GM23338 (cell line): ENCODE data around the gene LNX1. TPM values are rescaled to one million over a fixed set of nuclear protein-coding genes. Genes with fewer than 3 reads are reported as not detected.

Experiments
- ATAC-seq: fragments of 200-7000 bp; cut with Tn5 transposase; 3 replicates; pipeline ENCODE4 v1.9.1; 2020
- DNase-seq: peaks from one replicate; pipeline ENCODE4 v3.0.0-alpha.2; 2015; ENCODE audit warnings: low spot score
- H2AFZ ChIP-seq: fragments of 200-600 bp; sonication (generic); 2 replicates; pipeline ENCODE4 v1.8.0; 2016; ENCODE audit warnings: antibody characterized with exemption, mild to moderate bottlenecking, moderate library complexity
- H3F3A ChIP-seq: fragments of 200-600 bp; sonication (generic); replicated peaks from 2 replicates; pipeline ENCODE4 v1.8.0; 2017; ENCODE audit warnings: antibody characterized with exemption, mixed run types, low read depth
- H3K27ac ChIP-seq: fragments of 200-600 bp; sonication (generic); 2 replicates; pipeline ENCODE4 v1.6.1; 2016; ENCODE audit warnings: low read depth
- H3K27me3 ChIP-seq: fragments of 200-600 bp; sonication (generic); 2 replicates; pipeline ENCODE4 v1.8.0; 2016; ENCODE audit warnings: mild to moderate bottlenecking, mixed run types, moderate library complexity; ENCODE audit not compliant: insufficient read depth
- H3K36me3 ChIP-seq: fragments of 200-600 bp; sonication (generic); 2 replicates; pipeline ENCODE4 v1.8.0; 2016; ENCODE audit warnings: mild to moderate bottlenecking; ENCODE audit not compliant: insufficient read depth
- H3K4me1 ChIP-seq: fragments of 200-600 bp; sonication (generic); 2 replicates; pipeline ENCODE4 v1.8.0; 2016; ENCODE audit warnings: mild to moderate bottlenecking, moderate library complexity; ENCODE audit not compliant: insufficient read depth
- H3K4me2 ChIP-seq: fragments of 200-600 bp; sonication (generic); 2 replicates; pipeline ENCODE4 v1.7.1; 2017; ENCODE audit warnings: mixed run types
- H3K4me3 ChIP-seq: fragments of 200-600 bp; sonication (generic); 2 replicates; pipeline ENCODE4 v1.6.1; 2016; ENCODE audit warnings: mixed run types
- H3K79me2 ChIP-seq: fragments of 200-600 bp; sonication (generic); replicated peaks from 2 replicates; pipeline ENCODE4 v1.8.0; 2017; ENCODE audit warnings: mild to moderate bottlenecking; ENCODE audit not compliant: insufficient read depth
- H3K9me2 ChIP-seq: fragments of 200-600 bp; sonication (generic); 2 replicates; pipeline ENCODE4 v1.8.0; 2017; ENCODE audit not compliant: insufficient read depth
- H4K20me1 ChIP-seq: fragments of 200-600 bp; sonication (generic); replicated peaks from 2 replicates; pipeline ENCODE4 v1.8.0; 2017; ENCODE audit warnings: mild to moderate bottlenecking; ENCODE audit not compliant: insufficient read depth
- H3K27ac Mint-ChIP-seq: 2 replicates; pipeline ENCODE4 v1.8.0; 2020; ENCODE audit warnings: inconsistent platforms, mild to moderate bottlenecking, moderate library complexity, mixed read lengths
- H3K27me3 Mint-ChIP-seq: 3 replicates; pipeline ENCODE4 v1.8.0; 2022; ENCODE audit warnings: low read depth, mild to moderate bottlenecking, moderate library complexity, mixed read lengths, inconsistent platforms; ENCODE audit not compliant: insufficient read depth, poor library complexity
- H3K36me3 Mint-ChIP-seq: 3 replicates; pipeline ENCODE4 v1.8.0; 2021; ENCODE audit warnings: low read depth, mild to moderate bottlenecking, inconsistent platforms, moderate library complexity, mixed read lengths
- H3K4me1 Mint-ChIP-seq: 3 replicates; pipeline ENCODE4 v1.8.0; 2020; ENCODE audit warnings: mild to moderate bottlenecking, inconsistent platforms, mixed read lengths
- H3K4me3 Mint-ChIP-seq: 3 replicates; pipeline ENCODE4 v1.8.0; 2021; ENCODE audit warnings: moderate library complexity, mild to moderate bottlenecking, inconsistent platforms, mixed read lengths
- H3K9me3 Mint-ChIP-seq: 3 replicates; pipeline ENCODE4 v1.8.0; 2020; ENCODE audit warnings: moderate library complexity, mild to moderate bottlenecking, inconsistent platforms, mixed read lengths
- CREB1 ChIP-seq: fragments of 250-450 bp; sonication (Bioruptor Pico); IDR thresholded peaks from 2 replicates; pipeline ENCODE4 v1.5.0; 2020; ENCODE audit warnings: low read depth, mild to moderate bottlenecking, moderate library complexity
- EZH2 ChIP-seq: fragments of 200-600 bp; sonication (generic); IDR thresholded peaks from one replicate; pipeline ENCODE4 v1.8.0; 2017; ENCODE audit warnings: antibody characterized with exemption, mild to moderate bottlenecking, low read depth; ENCODE audit not compliant: unreplicated experiment
- EZH2phosphoT487 ChIP-seq: fragments of 200-600 bp; sonication (generic); IDR thresholded peaks from one replicate; pipeline ENCODE4 v1.8.1; 2018; ENCODE audit warnings: antibody characterized with exemption; ENCODE audit not compliant: unreplicated experiment
- JUNB ChIP-seq: IDR thresholded peaks from one replicate; pipeline ENCODE4 v1.6.1; 2016; ENCODE audit warnings: antibody characterized with exemption; ENCODE audit not compliant: unreplicated experiment
- NANOG ChIP-seq: IDR thresholded peaks from 2 replicates; pipeline ENCODE4 v1.6.1; 2016; ENCODE audit warnings: antibody characterized with exemption, borderline replicate concordance
- POLR2AphosphoS5 ChIP-seq: IDR thresholded peaks from 2 replicates; pipeline ENCODE4 v1.6.1; 2016; ENCODE audit warnings: antibody characterized with exemption, low read depth
- STAT1 ChIP-seq: IDR thresholded peaks from one replicate; pipeline ENCODE4 v1.6.1; 2016; ENCODE audit warnings: antibody characterized with exemption; ENCODE audit not compliant: unreplicated experiment
- ZNF114 ChIP-seq: fragments of 250-450 bp; sonication (Bioruptor Pico); IDR thresholded peaks from 2 replicates; pipeline ENCODE4 v1.5.0; 2020; ENCODE audit warnings: mild to moderate bottlenecking, moderate library complexity
- ZNF331 ChIP-seq: fragments of 250-450 bp; sonication (Bioruptor Pico); IDR thresholded peaks from 2 replicates; pipeline ENCODE4 v1.5.0; 2020; ENCODE audit warnings: low read depth, mild to moderate bottlenecking, moderate library complexity
- polyA plus RNA-seq: library from polyadenylated mRNA; unstranded; fragments of >200 nt; fragmentation: Nextera tagmentation; extraction: Ambion mirVana; gene quantifications from 2 replicates; pipeline ENCODE4 v1.2.1, GENCODE V29; 2016
- total RNA-seq: library from RNA; depleted of rRNA; stranded (reverse); fragments of >200 nt; shearing (Covaris generic); gene quantifications from 2 replicates; pipeline ENCODE4 v1.2.3, GENCODE V29; 2014
- TF ChIP-seq, protein P1 (sequence below): fragments of 250-450 bp; sonication (Bioruptor Pico); IDR thresholded peaks from 2 replicates; pipeline ENCODE4 v1.5.0; 2020; ENCODE audit warnings: mild to moderate bottlenecking, moderate library complexity
- TF ChIP-seq, protein P2 (sequence below): IDR thresholded peaks from one replicate; pipeline ENCODE4 v1.6.1; 2018; ENCODE audit warnings: antibody characterized with exemption; ENCODE audit not compliant: unreplicated experiment
- TF ChIP-seq, protein P3 (sequence below): IDR thresholded peaks from 2 replicates; pipeline ENCODE4 v1.6.1; 2016; ENCODE audit warnings: antibody characterized with exemption

The LNX1 gene
- total and polyA plus RNA-seq, 2 experiments from 2014 or later = 5.4 to 6.4 TPM

DNA sequence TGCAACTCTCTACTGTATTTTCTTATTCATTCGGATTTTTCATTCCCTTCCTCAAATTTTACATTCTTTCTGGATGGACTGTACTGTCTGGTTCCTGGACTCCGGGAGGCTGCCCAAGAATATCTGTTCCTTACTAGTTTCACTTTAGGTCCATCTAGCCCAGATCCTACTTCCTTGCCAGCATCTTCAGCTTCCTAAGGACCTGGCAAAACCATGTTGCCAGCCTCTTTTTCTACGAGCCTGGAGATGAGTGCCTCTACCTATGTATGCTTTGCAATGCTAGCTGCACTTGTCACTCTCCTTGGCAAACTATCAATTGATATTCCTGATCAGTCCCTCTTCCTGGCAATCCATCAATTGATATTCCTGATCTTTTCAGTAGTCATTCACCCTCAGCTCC lies 5.6 kb upstream of the LNX1 start:
- DNase-seq = no peak
- H3K9me2 ChIP-seq = peaks cover 10% of the 10 kb centered on the region; the same call in 1 of the 2 replicates
- TF ChIP-seq ZNF331 (CRISPR knock-in tag) = no peak
- no peak for TF ChIP-seq NANOG
- TF ChIP-seq EZH2 = no peak
- H3K79me2 ChIP-seq = no peaks in the 10 kb centered on the region
- no peak overlapping the region for H3K4me3 ChIP-seq
- Mint-ChIP-seq H3K4me3 (no peak overlapping the region), H3K36me3 (no peaks in the 10 kb centered on the region), H3K27ac (no peak overlapping the region), H3K4me1 (peaks cover 51% of the 10 kb centered on the region), H3K27me3 (peaks cover 5% of the 10 kb centered on the region), H3K9me3 (no peaks in the 10 kb centered on the region; the same call in 2 of the 3 replicates)
- peaks cover 15% of the 10 kb centered on the region for H3K4me1 ChIP-seq
- no peaks in the 10 kb centered on the region for H3F3A ChIP-seq
- no peak overlapping the region for H2AFZ ChIP-seq
- no peaks in the 10 kb centered on the region for H3K36me3 ChIP-seq
- no peak overlapping the region for H3K4me2 ChIP-seq
- ATAC-seq = no peak
- H3K27ac ChIP-seq = no peak overlapping the region
- no peaks in the 10 kb centered on the region for H3K27me3 ChIP-seq
- H4K20me1 ChIP-seq = no peaks in the 10 kb centered on the region

DNA sequence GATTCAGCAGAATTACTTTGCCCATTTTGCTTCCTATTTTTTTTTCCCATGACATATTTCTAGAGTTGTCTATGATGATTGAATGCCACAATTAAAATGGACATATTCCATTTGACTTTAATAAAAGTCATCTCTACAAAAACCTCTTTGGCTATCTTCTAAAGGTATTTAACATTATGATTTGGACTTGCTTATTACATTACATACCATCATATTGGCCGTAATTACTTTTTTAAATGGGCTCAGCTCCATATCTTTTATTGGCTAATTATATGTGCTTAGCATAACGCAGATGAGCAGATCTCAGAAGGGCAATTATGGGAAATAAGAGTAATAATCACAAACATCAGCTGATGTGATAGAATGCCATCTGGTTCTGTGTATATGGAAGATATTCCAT lies 4.5 kb upstream of the LNX1 start:
- Mint-ChIP-seq H3K9me3 (no peaks in the 10 kb centered on the region; the same call in 2 of the 3 replicates), H3K27ac (no peak overlapping the region), H3K36me3 (no peaks in the 10 kb centered on the region), H3K4me3 (no peak overlapping the region), H3K27me3 (peaks cover 2% of the 10 kb centered on the region), H3K4me1 (peaks cover 59% of the 10 kb centered on the region)
- no peak overlapping the region for H3K4me3 ChIP-seq
- DNase-seq = no peak
- H2AFZ ChIP-seq = no peak overlapping the region
- H3F3A ChIP-seq = no peaks in the 10 kb centered on the region
- no peak for ATAC-seq
- H4K20me1 ChIP-seq = no peaks in the 10 kb centered on the region
- no peaks in the 10 kb centered on the region for H3K27me3 ChIP-seq
- H3K4me1 ChIP-seq = peaks cover 19% of the 10 kb centered on the region
- peak overlapping the region; percentile 8; the same call in 1 of the 2 replicates for H3K27ac ChIP-seq
- H3K9me2 ChIP-seq = peaks cover 10% of the 10 kb centered on the region; the same call in 1 of the 2 replicates
- no peak overlapping the region for H3K4me2 ChIP-seq
- no peaks in the 10 kb centered on the region for H3K79me2 ChIP-seq
- no peaks in the 10 kb centered on the region for H3K36me3 ChIP-seq
- TF ChIP-seq, protein P1, sequence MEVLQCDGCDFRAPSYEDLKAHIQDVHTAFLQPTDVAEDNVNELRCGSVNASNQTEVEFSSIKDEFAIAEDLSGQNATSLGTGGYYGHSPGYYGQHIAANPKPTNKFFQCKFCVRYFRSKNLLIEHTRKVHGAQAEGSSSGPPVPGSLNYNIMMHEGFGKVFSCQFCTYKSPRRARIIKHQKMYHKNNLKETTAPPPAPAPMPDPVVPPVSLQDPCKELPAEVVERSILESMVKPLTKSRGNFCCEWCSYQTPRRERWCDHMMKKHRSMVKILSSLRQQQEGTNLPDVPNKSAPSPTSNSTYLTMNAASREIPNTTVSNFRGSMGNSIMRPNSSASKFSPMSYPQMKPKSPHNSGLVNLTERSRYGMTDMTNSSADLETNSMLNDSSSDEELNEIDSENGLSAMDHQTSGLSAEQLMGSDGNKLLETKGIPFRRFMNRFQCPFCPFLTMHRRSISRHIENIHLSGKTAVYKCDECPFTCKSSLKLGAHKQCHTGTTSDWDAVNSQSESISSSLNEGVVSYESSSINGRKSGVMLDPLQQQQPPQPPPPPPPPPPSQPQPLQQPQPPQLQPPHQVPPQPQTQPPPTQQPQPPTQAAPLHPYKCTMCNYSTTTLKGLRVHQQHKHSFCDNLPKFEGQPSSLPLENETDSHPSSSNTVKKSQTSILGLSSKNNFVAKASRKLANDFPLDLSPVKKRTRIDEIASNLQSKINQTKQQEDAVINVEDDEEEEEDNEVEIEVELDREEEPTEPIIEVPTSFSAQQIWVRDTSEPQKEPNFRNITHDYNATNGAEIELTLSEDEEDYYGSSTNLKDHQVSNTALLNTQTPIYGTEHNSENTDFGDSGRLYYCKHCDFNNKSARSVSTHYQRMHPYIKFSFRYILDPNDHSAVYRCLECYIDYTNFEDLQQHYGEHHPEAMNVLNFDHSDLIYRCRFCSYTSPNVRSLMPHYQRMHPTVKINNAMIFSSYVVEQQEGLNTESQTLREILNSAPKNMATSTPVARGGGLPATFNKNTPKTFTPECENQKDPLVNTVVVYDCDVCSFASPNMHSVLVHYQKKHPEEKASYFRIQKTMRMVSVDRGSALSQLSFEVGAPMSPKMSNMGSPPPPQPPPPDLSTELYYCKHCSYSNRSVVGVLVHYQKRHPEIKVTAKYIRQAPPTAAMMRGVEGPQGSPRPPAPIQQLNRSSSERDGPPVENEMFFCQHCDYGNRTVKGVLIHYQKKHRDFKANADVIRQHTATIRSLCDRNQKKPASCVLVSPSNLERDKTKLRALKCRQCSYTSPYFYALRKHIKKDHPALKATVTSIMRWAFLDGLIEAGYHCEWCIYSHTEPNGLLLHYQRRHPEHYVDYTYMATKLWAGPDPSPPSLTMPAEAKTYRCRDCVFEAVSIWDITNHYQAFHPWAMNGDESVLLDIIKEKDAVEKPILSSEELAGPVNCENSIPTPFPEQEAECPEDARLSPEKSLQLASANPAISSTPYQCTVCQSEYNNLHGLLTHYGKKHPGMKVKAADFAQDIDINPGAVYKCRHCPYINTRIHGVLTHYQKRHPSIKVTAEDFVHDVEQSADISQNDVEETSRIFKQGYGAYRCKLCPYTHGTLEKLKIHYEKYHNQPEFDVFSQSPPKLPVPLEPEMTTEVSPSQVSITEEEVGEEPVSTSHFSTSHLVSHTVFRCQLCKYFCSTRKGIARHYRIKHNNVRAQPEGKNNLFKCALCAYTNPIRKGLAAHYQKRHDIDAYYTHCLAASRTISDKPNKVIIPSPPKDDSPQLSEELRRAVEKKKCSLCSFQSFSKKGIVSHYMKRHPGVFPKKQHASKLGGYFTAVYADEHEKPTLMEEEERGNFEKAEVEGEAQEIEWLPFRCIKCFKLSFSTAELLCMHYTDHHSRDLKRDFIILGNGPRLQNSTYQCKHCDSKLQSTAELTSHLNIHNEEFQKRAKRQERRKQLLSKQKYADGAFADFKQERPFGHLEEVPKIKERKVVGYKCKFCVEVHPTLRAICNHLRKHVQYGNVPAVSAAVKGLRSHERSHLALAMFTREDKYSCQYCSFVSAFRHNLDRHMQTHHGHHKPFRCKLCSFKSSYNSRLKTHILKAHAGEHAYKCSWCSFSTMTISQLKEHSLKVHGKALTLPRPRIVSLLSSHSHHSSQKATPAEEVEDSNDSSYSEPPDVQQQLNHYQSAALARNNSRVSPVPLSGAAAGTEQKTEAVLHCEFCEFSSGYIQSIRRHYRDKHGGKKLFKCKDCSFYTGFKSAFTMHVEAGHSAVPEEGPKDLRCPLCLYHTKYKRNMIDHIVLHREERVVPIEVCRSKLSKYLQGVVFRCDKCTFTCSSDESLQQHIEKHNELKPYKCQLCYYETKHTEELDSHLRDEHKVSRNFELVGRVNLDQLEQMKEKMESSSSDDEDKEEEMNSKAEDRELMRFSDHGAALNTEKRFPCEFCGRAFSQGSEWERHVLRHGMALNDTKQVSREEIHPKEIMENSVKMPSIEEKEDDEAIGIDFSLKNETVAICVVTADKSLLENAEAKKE = no peak
- TF ChIP-seq POLR2AphosphoS5 (no peak), JUNB (no peak), EZH2phosphoT487 (no peak), ZNF114 (CRISPR knock-in tag) (no peak), STAT1 (no peak), NANOG (no peak), CREB1 (CRISPR knock-in tag) (no peak), EZH2 (no peak), ZNF331 (CRISPR knock-in tag) (no peak)
- TF ChIP-seq, protein P2, sequence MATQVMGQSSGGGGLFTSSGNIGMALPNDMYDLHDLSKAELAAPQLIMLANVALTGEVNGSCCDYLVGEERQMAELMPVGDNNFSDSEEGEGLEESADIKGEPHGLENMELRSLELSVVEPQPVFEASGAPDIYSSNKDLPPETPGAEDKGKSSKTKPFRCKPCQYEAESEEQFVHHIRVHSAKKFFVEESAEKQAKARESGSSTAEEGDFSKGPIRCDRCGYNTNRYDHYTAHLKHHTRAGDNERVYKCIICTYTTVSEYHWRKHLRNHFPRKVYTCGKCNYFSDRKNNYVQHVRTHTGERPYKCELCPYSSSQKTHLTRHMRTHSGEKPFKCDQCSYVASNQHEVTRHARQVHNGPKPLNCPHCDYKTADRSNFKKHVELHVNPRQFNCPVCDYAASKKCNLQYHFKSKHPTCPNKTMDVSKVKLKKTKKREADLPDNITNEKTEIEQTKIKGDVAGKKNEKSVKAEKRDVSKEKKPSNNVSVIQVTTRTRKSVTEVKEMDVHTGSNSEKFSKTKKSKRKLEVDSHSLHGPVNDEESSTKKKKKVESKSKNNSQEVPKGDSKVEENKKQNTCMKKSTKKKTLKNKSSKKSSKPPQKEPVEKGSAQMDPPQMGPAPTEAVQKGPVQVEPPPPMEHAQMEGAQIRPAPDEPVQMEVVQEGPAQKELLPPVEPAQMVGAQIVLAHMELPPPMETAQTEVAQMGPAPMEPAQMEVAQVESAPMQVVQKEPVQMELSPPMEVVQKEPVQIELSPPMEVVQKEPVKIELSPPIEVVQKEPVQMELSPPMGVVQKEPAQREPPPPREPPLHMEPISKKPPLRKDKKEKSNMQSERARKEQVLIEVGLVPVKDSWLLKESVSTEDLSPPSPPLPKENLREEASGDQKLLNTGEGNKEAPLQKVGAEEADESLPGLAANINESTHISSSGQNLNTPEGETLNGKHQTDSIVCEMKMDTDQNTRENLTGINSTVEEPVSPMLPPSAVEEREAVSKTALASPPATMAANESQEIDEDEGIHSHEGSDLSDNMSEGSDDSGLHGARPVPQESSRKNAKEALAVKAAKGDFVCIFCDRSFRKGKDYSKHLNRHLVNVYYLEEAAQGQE = no peak
- TF ChIP-seq, protein P3, sequence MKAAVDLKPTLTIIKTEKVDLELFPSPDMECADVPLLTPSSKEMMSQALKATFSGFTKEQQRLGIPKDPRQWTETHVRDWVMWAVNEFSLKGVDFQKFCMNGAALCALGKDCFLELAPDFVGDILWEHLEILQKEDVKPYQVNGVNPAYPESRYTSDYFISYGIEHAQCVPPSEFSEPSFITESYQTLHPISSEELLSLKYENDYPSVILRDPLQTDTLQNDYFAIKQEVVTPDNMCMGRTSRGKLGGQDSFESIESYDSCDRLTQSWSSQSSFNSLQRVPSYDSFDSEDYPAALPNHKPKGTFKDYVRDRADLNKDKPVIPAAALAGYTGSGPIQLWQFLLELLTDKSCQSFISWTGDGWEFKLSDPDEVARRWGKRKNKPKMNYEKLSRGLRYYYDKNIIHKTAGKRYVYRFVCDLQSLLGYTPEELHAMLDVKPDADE = no peak
